DND-41 (cell line): ENCODE measurements around the gene NPC2.

Experiments
- ATAC-seq: fragments of 200-7000 bp; cut with Tn5 transposase; 3 replicates; pipeline ENCODE4 v1.9.1; 2021; ENCODE audit warnings: low read depth; ENCODE audit not compliant: insufficient read depth
- DNase-seq: peaks from one replicate; pipeline ENCODE4 v3.0.0-alpha.2; 2020
- H2AFZ ChIP-seq: 2 replicates; pipeline ENCODE4 v1.6.0; 2012; ENCODE audit warnings: low read depth, low read length
- H3K27ac ChIP-seq: 2 replicates; pipeline ENCODE4 v1.5.1; 2012; ENCODE audit warnings: low read length, inconsistent platforms
- H3K27me3 ChIP-seq: fragments of 200-600 bp; sonication (generic); 2 replicates; pipeline ENCODE4 v1.6.0; 2012; ENCODE audit warnings: low read length, mild to moderate bottlenecking, inconsistent platforms; ENCODE audit not compliant: insufficient read depth, poor library complexity
- H3K36me3 ChIP-seq: 2 replicates; pipeline ENCODE4 v1.5.1; 2012; ENCODE audit warnings: low read length, inconsistent platforms; ENCODE audit not compliant: insufficient read depth
- H3K4me1 ChIP-seq: 2 replicates; pipeline ENCODE4 v1.5.1; 2012; ENCODE audit warnings: mild to moderate bottlenecking, low read length; ENCODE audit not compliant: insufficient read depth
- H3K4me2 ChIP-seq: 2 replicates; pipeline ENCODE4 v1.6.0; 2012; ENCODE audit warnings: mild to moderate bottlenecking, moderate library complexity, low read length, inconsistent platforms; ENCODE audit not compliant: insufficient read depth
- H3K4me3 ChIP-seq, 2 experiments: fragments of 200-600 bp in 1 of 2; shearing (Covaris generic) in 1 of 2; 2 replicates each; pipeline ENCODE4 v1.5.1; 2012 to 2016; ENCODE audit warnings: inconsistent platforms in 2 of 2, low read length in 2 of 2, mild to moderate bottlenecking in 2 of 2, low read depth in 1 of 2, moderate library complexity in 1 of 2
- H3K79me2 ChIP-seq: 2 replicates; pipeline ENCODE4 v1.6.0; 2012; ENCODE audit warnings: low read length, inconsistent platforms; ENCODE audit not compliant: insufficient read depth
- H3K9ac ChIP-seq: 2 replicates; pipeline ENCODE4 v1.6.0; 2012; ENCODE audit warnings: low read depth, mild to moderate bottlenecking, inconsistent platforms, low read length, moderate library complexity
- H3K9me3 ChIP-seq: 2 replicates; pipeline ENCODE4 v1.5.1; 2012; ENCODE audit warnings: low read length, moderate library complexity, mild to moderate bottlenecking, inconsistent platforms; ENCODE audit not compliant: insufficient read depth, severe bottlenecking
- H4K20me1 ChIP-seq: 2 replicates; pipeline ENCODE4 v1.6.0; 2012; ENCODE audit warnings: low read length; ENCODE audit not compliant: insufficient read depth
- EZH2 ChIP-seq: IDR thresholded peaks from 3 replicates; pipeline ENCODE4 v1.6.1; 2012; ENCODE audit warnings: borderline replicate concordance, low read depth, mild to moderate bottlenecking, moderate library complexity, low read length, inconsistent platforms; ENCODE audit not compliant: severe bottlenecking
- TF ChIP-seq, protein P1 (sequence below): IDR thresholded peaks from 2 replicates; pipeline ENCODE4 v1.5.1; 2012; ENCODE audit warnings: borderline replicate concordance, low read length, moderate library complexity, mild to moderate bottlenecking; ENCODE audit not compliant: poor library complexity, severe bottlenecking; ENCODE audit errors: extremely low read depth

NPC2 gene

DNA sequence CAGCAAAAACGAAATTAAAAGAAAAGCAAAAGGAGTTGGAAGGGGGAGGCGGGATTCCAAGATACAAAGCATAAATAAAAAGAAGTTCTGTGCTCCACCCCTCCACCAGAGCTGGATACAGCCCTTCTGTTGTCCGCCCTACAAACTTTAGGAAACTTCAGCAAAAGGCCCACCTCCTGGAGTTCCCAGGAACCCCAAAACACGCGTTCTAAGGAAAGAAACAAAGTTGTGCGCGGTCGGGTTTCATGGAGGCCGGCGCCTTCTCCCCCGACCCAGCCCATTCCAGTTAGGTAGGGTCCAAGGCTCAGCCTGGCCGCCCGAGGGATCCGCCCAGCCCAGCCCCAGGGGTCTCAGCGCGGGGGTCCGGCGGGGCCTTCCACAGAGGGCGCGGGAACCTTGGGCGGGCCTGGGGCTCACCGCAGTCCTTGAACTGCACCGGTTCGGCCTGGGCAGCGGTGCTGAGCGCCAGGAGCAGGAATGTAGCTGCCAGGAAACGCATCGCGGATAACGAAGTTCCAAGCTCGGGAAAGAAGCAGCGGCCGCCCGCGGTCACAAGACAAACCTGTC is at the start of gene NPC2:
Gene NPC2 (minus strand): TSS at position 530 of the 567 bp plus-strand sequence. CDS start 31 bp downstream, at position 499.
- Histone ChIP-seq H3K36me3 (peaks cover 5% of the 10 kb centered on the region), H3K9ac (peak within 1 kb of the TSS; percentile 93), H3K79me2 (peaks cover 32% of the 10 kb centered on the region), H2AFZ (peak within 1 kb of the TSS; percentile 98), H3K27ac (peak within 1 kb of the TSS; percentile 89), H3K4me1 (peaks cover 40% of the 10 kb centered on the region), H3K9me3 (no peaks in the 10 kb centered on the region), H3K4me2 (peak within 1 kb of the TSS; percentile 92), H3K27me3 (no peaks in the 10 kb centered on the region), H4K20me1 (no peaks in the 10 kb centered on the region), H3K4me3 (peak within 1 kb of the TSS; percentile 76 to 82)
- ATAC-seq (no peak; the same call in 2 of the 3 replicates), DNase-seq (no peak)
- TF ChIP-seq EZH2, result no peak
- TF ChIP-seq, protein P1, sequence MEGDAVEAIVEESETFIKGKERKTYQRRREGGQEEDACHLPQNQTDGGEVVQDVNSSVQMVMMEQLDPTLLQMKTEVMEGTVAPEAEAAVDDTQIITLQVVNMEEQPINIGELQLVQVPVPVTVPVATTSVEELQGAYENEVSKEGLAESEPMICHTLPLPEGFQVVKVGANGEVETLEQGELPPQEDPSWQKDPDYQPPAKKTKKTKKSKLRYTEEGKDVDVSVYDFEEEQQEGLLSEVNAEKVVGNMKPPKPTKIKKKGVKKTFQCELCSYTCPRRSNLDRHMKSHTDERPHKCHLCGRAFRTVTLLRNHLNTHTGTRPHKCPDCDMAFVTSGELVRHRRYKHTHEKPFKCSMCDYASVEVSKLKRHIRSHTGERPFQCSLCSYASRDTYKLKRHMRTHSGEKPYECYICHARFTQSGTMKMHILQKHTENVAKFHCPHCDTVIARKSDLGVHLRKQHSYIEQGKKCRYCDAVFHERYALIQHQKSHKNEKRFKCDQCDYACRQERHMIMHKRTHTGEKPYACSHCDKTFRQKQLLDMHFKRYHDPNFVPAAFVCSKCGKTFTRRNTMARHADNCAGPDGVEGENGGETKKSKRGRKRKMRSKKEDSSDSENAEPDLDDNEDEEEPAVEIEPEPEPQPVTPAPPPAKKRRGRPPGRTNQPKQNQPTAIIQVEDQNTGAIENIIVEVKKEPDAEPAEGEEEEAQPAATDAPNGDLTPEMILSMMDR, result no peak

DNA sequence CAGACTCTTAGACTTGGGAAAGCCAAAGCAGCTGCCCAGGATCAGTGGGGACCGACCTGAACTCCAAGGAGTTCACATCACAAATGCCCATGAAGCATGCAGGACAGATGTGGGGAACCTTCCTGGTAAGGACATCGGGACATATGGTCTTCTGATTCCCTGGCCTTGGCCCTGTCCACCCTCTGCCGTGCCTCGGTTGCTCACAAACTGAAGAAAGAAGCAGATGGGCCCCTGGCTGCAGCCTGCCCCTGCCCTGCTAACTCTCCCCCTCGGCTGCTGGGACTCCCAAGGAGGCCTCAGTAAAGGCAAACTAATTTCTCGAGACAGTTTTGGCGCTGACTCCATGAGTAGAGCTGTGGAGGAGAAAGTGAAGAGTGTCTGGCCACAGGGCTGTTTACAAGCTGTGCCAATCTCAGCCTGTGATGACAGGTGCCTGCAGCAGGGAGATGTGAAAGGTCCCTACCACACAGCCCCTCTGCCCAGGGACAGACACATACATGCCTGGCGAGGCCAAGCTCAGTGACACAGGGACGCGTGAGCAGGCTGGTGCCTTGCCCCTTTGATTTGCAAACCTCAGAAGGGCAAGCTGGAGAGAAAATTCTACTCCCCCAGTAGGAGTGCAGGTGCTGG is 49.1 kb upstream of the NPC2 start:
- H3K4me1 ChIP-seq, result no peaks in the 10 kb centered on the region
- H3K4me3 ChIP-seq, result no peak overlapping the region
- H4K20me1 ChIP-seq, result no peaks in the 10 kb centered on the region
- H3K27ac ChIP-seq, result no peak overlapping the region
- no peak for DNase-seq
- no peaks in the 10 kb centered on the region for H3K36me3 ChIP-seq
- no peaks in the 10 kb centered on the region for H3K9me3 ChIP-seq
- no peak overlapping the region for H3K9ac ChIP-seq
- no peak for ATAC-seq
- no peak for TF ChIP-seq EZH2
- TF ChIP-seq, protein P1, result no peak
- peaks cover 12% of the 10 kb centered on the region for H3K27me3 ChIP-seq
- H3K4me2 ChIP-seq, result no peak overlapping the region
- no peaks in the 10 kb centered on the region for H3K79me2 ChIP-seq
- H2AFZ ChIP-seq, result no peak overlapping the region

DNA sequence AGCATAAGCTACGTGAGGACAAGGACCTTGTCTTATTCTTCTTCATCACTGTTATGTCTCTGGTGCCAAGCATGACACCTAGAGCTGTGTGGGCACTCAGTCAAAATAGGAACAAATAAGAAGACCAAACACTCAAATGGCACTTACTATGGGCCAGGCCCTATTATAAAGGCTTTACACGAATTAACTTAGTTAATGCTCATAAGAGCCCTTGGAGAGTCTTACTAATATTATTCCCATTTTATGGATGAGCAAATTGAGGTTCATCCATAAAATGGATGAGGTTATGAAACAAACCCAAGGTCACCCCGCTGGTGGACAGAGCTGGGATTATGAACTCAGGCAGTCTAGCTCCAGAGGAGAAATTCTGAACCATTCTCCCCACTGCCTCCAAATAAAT is 48.1 kb upstream of the NPC2 start:
- no peak overlapping the region for H2AFZ ChIP-seq
- ATAC-seq (no peak), DNase-seq (no peak)
- H3K27me3 ChIP-seq, result peaks cover 12% of the 10 kb centered on the region
- no peaks in the 10 kb centered on the region for H3K9me3 ChIP-seq
- H3K4me1 ChIP-seq, result no peaks in the 10 kb centered on the region
- no peaks in the 10 kb centered on the region for H3K36me3 ChIP-seq
- H3K79me2 ChIP-seq, result no peaks in the 10 kb centered on the region
- no peak overlapping the region for H3K4me2 ChIP-seq
- H3K4me3 ChIP-seq, result no peak overlapping the region
- TF ChIP-seq, protein P1, result no peak
- TF ChIP-seq EZH2, result no peak
- H4K20me1 ChIP-seq, result no peaks in the 10 kb centered on the region
- H3K27ac ChIP-seq, result no peak overlapping the region
- H3K9ac ChIP-seq, result no peak overlapping the region
